Fibroblast of pulmonary artery (primary cell): Measurements from ENCODE around the gene PRIMA1.

ENCODE experiments used
- DNase-seq: peaks from one replicate; pipeline ENCODE4 v3.0.0-alpha.2; 2010; ENCODE audit warnings: low read depth
- H3K4me3 ChIP-seq: replicated peaks from 2 replicates; pipeline ENCODE4 v1.5.1; 2011; ENCODE audit warnings: low read depth, mild to moderate bottlenecking, control low read depth, low read length, moderate library complexity
- CTCF ChIP-seq: IDR thresholded peaks from 2 replicates; pipeline ENCODE4 v1.5.1; 2011; ENCODE audit warnings: mild to moderate bottlenecking, control low read depth, low read length, inconsistent platforms; ENCODE audit errors: missing control alignments

The PRIMA1 gene

GRCh38 chr14:93787465-93788292, 606 bp downstream of the PRIMA1 start:
- H3K4me3 ChIP-seq, result no peak overlapping the region
- no peak for DNase-seq
- no peak for TF ChIP-seq CTCF

- no peak for TF ChIP-seq CTCF
- DNase-seq, result no peak
- no peak overlapping the region for H3K4me3 ChIP-seq
These were observed 2.9 kb downstream of the PRIMA1 start for GRCh38 chr14:93785423-93785822.

- DNase-seq, result no peak
- no peak overlapping the region for H3K4me3 ChIP-seq
- no peak for TF ChIP-seq CTCF
These were observed 3.4 kb downstream of the PRIMA1 start for GRCh38 chr14:93784878-93785277.

- H3K4me3 ChIP-seq, result no peak overlapping the region
- no peak for DNase-seq
- TF ChIP-seq CTCF, result no peak
These were observed 7.4 kb downstream of the PRIMA1 start for GRCh38 chr14:93780813-93781400.

GRCh38 chr14:93778856-93779629, 9.2 kb downstream of the PRIMA1 start:
- no peak overlapping the region for H3K4me3 ChIP-seq
- no peak for TF ChIP-seq CTCF
- DNase-seq, result no peak

- TF ChIP-seq CTCF, result no peak
- no peak overlapping the region for H3K4me3 ChIP-seq
- no peak for DNase-seq
These were observed 9.8 kb downstream of the PRIMA1 start for GRCh38 chr14:93778453-93778852.
